IMR-90 (cell line): Measurements from ENCODE around the gene RNFT2. TPM values are rescaled to one million over a fixed set of nuclear protein-coding genes. Genes with fewer than 3 reads are reported as not detected.

Experiments used
- ATAC-seq: fragments of 200-7000 bp; cut with Tn5 transposase; 2 replicates; pipeline ENCODE4 v1.9.1; 2020; ENCODE audit warnings: low read depth, mild to moderate bottlenecking, moderate library complexity
- BruUV-seq: library from RNA; stranded (reverse); fragments of 400-500 nt; replicated peaks from 2 replicates; lab custom pipeline; 2021; lab: Mats Ljungman, UMichigan
- CTCF ChIA-PET: fragments of 300-600 bp; formaldehyde crosslinking; extraction: SDS; loops from one replicate; lab custom pipeline; 2021; ENCODE audit warnings: antibody characterized with exemption; lab: Yijun Ruan, JAX
- POLR2A ChIA-PET: fragments of 300-600 bp; sonication (Branson Sonifier 250); formaldehyde crosslinking; loops from one replicate; lab custom pipeline; 2022; ENCODE audit warnings: antibody characterized with exemption; ENCODE audit not compliant: unreplicated experiment; lab: Charles Lee
- DNase-seq: peaks from one replicate; pipeline ENCODE4 v3.0.0; 2013
- H2AFZ ChIP-seq: replicated peaks from 2 replicates; pipeline ENCODE3; 2013; ENCODE audit warnings: low read length, mild to moderate bottlenecking; ENCODE audit not compliant: poor library complexity
- H2AK5ac ChIP-seq: 2 replicates; pipeline ENCODE4 v1.6.1; 2013; ENCODE audit warnings: low read depth, low read length, inconsistent platforms
- H2AK9ac ChIP-seq: replicated peaks from 2 replicates; pipeline ENCODE3; 2013; ENCODE audit warnings: mild to moderate bottlenecking, low read depth, low read length, moderate library complexity; ENCODE audit not compliant: poor library complexity
- H2BK120ac ChIP-seq: 2 replicates; pipeline ENCODE4 v1.6.1; 2013; ENCODE audit warnings: low read depth, low read length, inconsistent platforms
- H2BK15ac ChIP-seq: 3 replicates; pipeline ENCODE4 v1.6.1; 2013; ENCODE audit warnings: low read depth, low read length, inconsistent platforms
- H2BK20ac ChIP-seq: 2 replicates; pipeline ENCODE4 v1.6.1; 2013; ENCODE audit warnings: low read depth, mild to moderate bottlenecking, inconsistent platforms, low read length, moderate library complexity
- H2BK5ac ChIP-seq: 2 replicates; pipeline ENCODE4 v1.6.1; 2013; ENCODE audit warnings: mild to moderate bottlenecking, low read depth, low read length, inconsistent platforms; ENCODE audit not compliant: poor library complexity, severe bottlenecking
- H3K14ac ChIP-seq: replicated peaks from 2 replicates; pipeline ENCODE4 v1.6.1; 2013; ENCODE audit warnings: low read depth, low read length, inconsistent platforms
- H3K18ac ChIP-seq: 2 replicates; pipeline ENCODE4 v1.6.1; 2013; ENCODE audit warnings: low read depth, low read length, control low read depth
- H3K23ac ChIP-seq: 2 replicates; pipeline ENCODE4 v1.6.1; 2013; ENCODE audit warnings: low read depth, low read length, inconsistent platforms
- H3K27ac ChIP-seq: 2 replicates; pipeline ENCODE4 v1.5.1; 2013; ENCODE audit warnings: mild to moderate bottlenecking, control low read depth, low read length; ENCODE audit not compliant: insufficient read depth
- H3K27me3 ChIP-seq: 2 replicates; pipeline ENCODE4 v1.6.1; 2013; ENCODE audit warnings: low read length; ENCODE audit not compliant: control insufficient read depth, insufficient read depth
- H3K36me3 ChIP-seq: 2 replicates; pipeline ENCODE4 v1.6.1; 2013; ENCODE audit warnings: low read length, mixed read lengths; ENCODE audit not compliant: control insufficient read depth, insufficient read depth
- H3K4ac ChIP-seq: 2 replicates; pipeline ENCODE4 v1.6.1; 2013; ENCODE audit warnings: low read depth, low read length, inconsistent platforms
- H3K4me1 ChIP-seq: 2 replicates; pipeline ENCODE4 v1.6.1; 2013; ENCODE audit warnings: low read length, mixed read lengths; ENCODE audit not compliant: control insufficient read depth, insufficient read depth
- H3K4me2 ChIP-seq: 2 replicates; pipeline ENCODE4 v1.6.1; 2013; ENCODE audit warnings: low read depth, mild to moderate bottlenecking, control low read depth, low read length, moderate library complexity
- H3K4me3 ChIP-seq: 2 replicates; pipeline ENCODE4 v1.5.1; 2013; ENCODE audit warnings: low read depth, mild to moderate bottlenecking, control low read depth, low read length, moderate library complexity; ENCODE audit not compliant: insufficient read depth
- H3K56ac ChIP-seq: 2 replicates; pipeline ENCODE4 v1.6.1; 2013; ENCODE audit warnings: low read length, inconsistent platforms; ENCODE audit not compliant: insufficient read depth; ENCODE audit errors: extremely low read depth
- H3K79me1 ChIP-seq, 2 experiments: 2 replicates each; pipeline ENCODE4 v1.6.1; 2013; ENCODE audit warnings: low read length in 2 of 2, inconsistent platforms in 1 of 2, low read depth in 1 of 2
- H3K9ac ChIP-seq: 2 replicates; pipeline ENCODE4 v1.6.1; 2013; ENCODE audit warnings: low read depth, low read length, control low read depth
- H3K9me1 ChIP-seq: 2 replicates; pipeline ENCODE4 v1.6.1; 2013; ENCODE audit warnings: low read length, inconsistent platforms; ENCODE audit not compliant: insufficient read depth
- H3K9me3 ChIP-seq: 2 replicates; pipeline ENCODE4 v1.6.1; 2013; ENCODE audit warnings: low read length; ENCODE audit not compliant: control insufficient read depth, insufficient read depth
- H4K20me1 ChIP-seq: 2 replicates; pipeline ENCODE4 v1.6.1; 2013; ENCODE audit warnings: low read length, inconsistent platforms; ENCODE audit not compliant: insufficient read depth
- H4K5ac ChIP-seq: 2 replicates; pipeline ENCODE4 v1.6.1; 2013; ENCODE audit warnings: mild to moderate bottlenecking, low read depth, low read length, control low read depth
- H4K8ac ChIP-seq, 2 experiments: 2 replicates each; pipeline ENCODE4 v1.6.1; 2013; ENCODE audit warnings: low read depth in 2 of 2, low read length in 2 of 2, control low read depth in 1 of 2, inconsistent platforms in 1 of 2
- H4K91ac ChIP-seq: 2 replicates; pipeline ENCODE4 v1.6.1; 2013; ENCODE audit warnings: low read depth, low read length, inconsistent platforms; ENCODE audit not compliant: insufficient read depth
- ELK1 ChIP-seq: fragments of 150-350 bp; IDR thresholded peaks from 2 replicates; pipeline ENCODE4 v1.6.1; 2016; ENCODE audit warnings: low read depth, mild to moderate bottlenecking, low read length, moderate library complexity, borderline replicate concordance
- MAFK ChIP-seq: IDR thresholded peaks from 2 replicates; pipeline ENCODE4 v1.6.1; 2012; ENCODE audit warnings: low read depth, low read length, improper control_type of control experiment
- MAZ ChIP-seq: IDR thresholded peaks from 2 replicates; pipeline ENCODE4 v1.6.1; 2012; ENCODE audit warnings: low read depth, mild to moderate bottlenecking, low read length, improper control_type of control experiment, moderate library complexity, borderline replicate concordance
- MXI1 ChIP-seq: IDR thresholded peaks from 2 replicates; pipeline ENCODE4 v1.6.1; 2012; ENCODE audit warnings: low read depth, mild to moderate bottlenecking, low read length, moderate library complexity, borderline replicate concordance
- WGBS, 2 experiments: methylation state at CpG; one replicate each; pipeline versions ENCODE4 v1.1.5 to v1.1.7; 2013; ENCODE audit warnings: missing lambda C conversion rate in 2 of 2; ENCODE audit not compliant: insufficient read length in 1 of 2; ENCODE audit errors: extremely low coverage in 2 of 2; 5-methylcytosine and 5-hydroxymethylcytosine counted together
- dilution Hi-C: fragments of 300-500 bp; cut with HindIII; formaldehyde crosslinking; loops from one replicate; pipeline ENCODE4 v1.14.3; 2018; ENCODE audit warnings: low sequenced_read_pairs; ENCODE audit not compliant: unreplicated experiment
- in situ Hi-C: fragments of 300-500 bp; cut with MboI; formaldehyde crosslinking; loops from 3 replicates; pipeline ENCODE4 v1.14.3; 2019; ENCODE audit warnings: low sequenced_read_pairs, inconsistent platforms, mixed read lengths
- intact Hi-C: fragments of 100-400 bp; cut with micrococcal nuclease; formaldehyde crosslinking; loops from 2 replicates; pipeline ENCODE4 v1.10.0; 2022
- polyA plus RNA-seq, 3 experiments: library from polyadenylated mRNA; depleted of rRNA; stranded (reverse); fragments of >200 nt; gene quantifications; 2 replicates each; pipeline ENCODE4 v1.2.3, GENCODE V29; 2012; ENCODE audit warnings: low replicate concordance in 1 of 3
- total RNA-seq: library from RNA; depleted of rRNA; stranded (reverse); fragments of >200 nt; gene quantifications from 2 replicates; pipeline ENCODE4 v1.2.3, GENCODE V29; 2012
- TF ChIP-seq, protein P1 (sequence below): fragments of 150-350 bp; IDR thresholded peaks from 2 replicates; pipeline ENCODE4 v1.6.1; 2017; ENCODE audit warnings: mild to moderate bottlenecking, antibody characterized with exemption, low read length, low read depth

RNFT2 gene
- total and polyA plus RNA-seq, 2 of the 4 experiments (the other 2 are of a cell fraction): 1.6 to 2.3 TPM

DNA sequence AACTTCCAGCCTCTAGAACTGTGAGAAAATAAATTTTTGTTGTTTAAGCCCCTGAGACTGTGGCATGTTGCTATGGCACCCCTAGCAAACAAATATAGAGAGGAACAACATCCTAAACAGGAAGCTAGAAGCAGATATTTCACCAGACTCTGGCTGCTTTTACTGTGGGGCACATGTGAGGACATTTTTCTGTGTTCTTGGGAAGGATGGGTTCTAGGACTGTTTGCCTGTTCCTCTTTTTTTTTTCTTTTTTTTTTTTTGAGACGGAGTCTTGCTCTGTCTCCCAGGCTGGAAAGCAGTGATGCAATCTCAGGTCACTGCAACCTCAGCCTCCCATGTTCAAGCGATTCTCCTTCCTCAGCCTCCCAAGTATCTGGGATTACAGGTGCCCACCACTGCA lies 147.4 kb downstream of the RNFT2 start:
- Histone ChIP-seq H3K56ac (no peak overlapping the region), H3K4ac (no peak overlapping the region), H3K27ac (no peak overlapping the region), H3K9ac (no peak overlapping the region), H2BK120ac (no peak overlapping the region), H3K27me3 (peaks cover 51% of the 10 kb centered on the region), H2BK15ac (no peak overlapping the region), H3K18ac (no peak overlapping the region), H4K20me1 (peaks cover under 1% of the 10 kb centered on the region; the same call in 1 of the 2 replicates), H3K4me3 (no peak overlapping the region), H3K14ac (no peak overlapping the region), H2AFZ (no peak overlapping the region), H3K9me1 (no peaks in the 10 kb centered on the region), H2AK9ac (no peak overlapping the region), H3K9me3 (peaks cover 2% of the 10 kb centered on the region; the same call in 1 of the 2 replicates), H4K91ac (no peak overlapping the region), H2BK5ac (no peak overlapping the region), H4K8ac (no peak overlapping the region), H3K4me2 (no peak overlapping the region), H3K36me3 (no peaks in the 10 kb centered on the region), H2BK20ac (no peak overlapping the region), H4K5ac (no peak overlapping the region), H3K4me1 (no peaks in the 10 kb centered on the region), H3K23ac (no peak overlapping the region), H2AK5ac (no peak overlapping the region), H3K79me1 (no peaks in the 10 kb centered on the region)
- no TSS peak for BruUV-seq
- WGBS, 2 experiments: no CpG with 5 or more reads among the region's 2 CpGs
- in situ Hi-C loops: no loop called here
- dilution Hi-C loops: no loop called here
- DNase-seq (no peak), ATAC-seq (no peak)
- intact Hi-C loops: no loop called here
- no peak for TF ChIP-seq MAZ
- no peak for TF ChIP-seq MXI1
- no peak for TF ChIP-seq MAFK
- TF ChIP-seq, protein P1, sequence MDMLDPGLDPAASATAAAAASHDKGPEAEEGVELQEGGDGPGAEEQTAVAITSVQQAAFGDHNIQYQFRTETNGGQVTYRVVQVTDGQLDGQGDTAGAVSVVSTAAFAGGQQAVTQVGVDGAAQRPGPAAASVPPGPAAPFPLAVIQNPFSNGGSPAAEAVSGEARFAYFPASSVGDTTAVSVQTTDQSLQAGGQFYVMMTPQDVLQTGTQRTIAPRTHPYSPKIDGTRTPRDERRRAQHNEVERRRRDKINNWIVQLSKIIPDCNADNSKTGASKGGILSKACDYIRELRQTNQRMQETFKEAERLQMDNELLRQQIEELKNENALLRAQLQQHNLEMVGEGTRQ: no peak
- TF ChIP-seq ELK1: no peak
- ChIA-PET CTCF (no interaction called here), POLR2A (no interaction called here)
